Hepatocyte (in vitro differentiated cells): ENCODE data around the gene PDE4D.
"Not testable (repeated sequence)": the region's sequence is repeated elsewhere in the genome, so short reads cannot be mapped to it uniquely, and the experiment has no call there.

ENCODE experiments used
- EZH2 ChIP-seq: fragments of 200-600 bp; sonication (generic); IDR thresholded peaks from 2 replicates; pipeline ENCODE4 v1.6.1; 2016; ENCODE audit warnings: antibody characterized with exemption, mild to moderate bottlenecking, borderline replicate concordance
- TF ChIP-seq, protein P1 (sequence below): fragments of 200-600 bp; sonication (generic); IDR thresholded peaks from 2 replicates; pipeline ENCODE4 v1.5.1; 2016; ENCODE audit warnings: antibody characterized with exemption, mild to moderate bottlenecking; ENCODE audit not compliant: poor library complexity

- TF ChIP-seq, protein P1, sequence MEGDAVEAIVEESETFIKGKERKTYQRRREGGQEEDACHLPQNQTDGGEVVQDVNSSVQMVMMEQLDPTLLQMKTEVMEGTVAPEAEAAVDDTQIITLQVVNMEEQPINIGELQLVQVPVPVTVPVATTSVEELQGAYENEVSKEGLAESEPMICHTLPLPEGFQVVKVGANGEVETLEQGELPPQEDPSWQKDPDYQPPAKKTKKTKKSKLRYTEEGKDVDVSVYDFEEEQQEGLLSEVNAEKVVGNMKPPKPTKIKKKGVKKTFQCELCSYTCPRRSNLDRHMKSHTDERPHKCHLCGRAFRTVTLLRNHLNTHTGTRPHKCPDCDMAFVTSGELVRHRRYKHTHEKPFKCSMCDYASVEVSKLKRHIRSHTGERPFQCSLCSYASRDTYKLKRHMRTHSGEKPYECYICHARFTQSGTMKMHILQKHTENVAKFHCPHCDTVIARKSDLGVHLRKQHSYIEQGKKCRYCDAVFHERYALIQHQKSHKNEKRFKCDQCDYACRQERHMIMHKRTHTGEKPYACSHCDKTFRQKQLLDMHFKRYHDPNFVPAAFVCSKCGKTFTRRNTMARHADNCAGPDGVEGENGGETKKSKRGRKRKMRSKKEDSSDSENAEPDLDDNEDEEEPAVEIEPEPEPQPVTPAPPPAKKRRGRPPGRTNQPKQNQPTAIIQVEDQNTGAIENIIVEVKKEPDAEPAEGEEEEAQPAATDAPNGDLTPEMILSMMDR = not testable (repeated sequence)
- not testable (repeated sequence) for TF ChIP-seq EZH2
Observed at GRCh38 chr5:59302509-59302908, 591.0 kb downstream of the PDE4D start.
